Liver (tissue), 9 donors: Measurements from ENCODE around the gene C2orf66. TPM values are rescaled to one million over a fixed set of nuclear protein-coding genes. Genes with fewer than 3 reads are reported as not detected.

Source experiments
- DNase-seq: peaks from one replicate; pipeline ENCODE4 v3.0.0-alpha.2; 2017; ENCODE audit warnings: low spot score
- H3K27ac ChIP-seq, 2 donors: one replicate each; pipeline ENCODE4 v1.7.0; 2013; ENCODE audit warnings: inconsistent platforms in 2 of 2, low read length in 2 of 2, control low read depth in 1 of 2, low read depth in 1 of 2, mild to moderate bottlenecking in 1 of 2
- H3K27me3 ChIP-seq, 4 donors: one replicate each; pipeline versions ENCODE4 v1.6.1 to v1.7.0; 2013; ENCODE audit warnings: low read length in 3 of 4, inconsistent platforms in 1 of 4, mild to moderate bottlenecking in 1 of 4, moderate library complexity in 1 of 4; ENCODE audit not compliant: control insufficient read depth in 4 of 4, insufficient read depth in 4 of 4
- H3K36me3 ChIP-seq, 4 donors: one replicate each; pipeline versions ENCODE4 v1.6.1 to v1.7.0; 2013; ENCODE audit warnings: low read length in 3 of 4, mild to moderate bottlenecking in 3 of 4, low read depth in 1 of 4, moderate library complexity in 1 of 4; ENCODE audit not compliant: control insufficient read depth in 4 of 4, insufficient read depth in 3 of 4
- H3K4me1 ChIP-seq, 4 donors: one replicate each; pipeline versions ENCODE4 v1.6.1 to v1.7.0; 2013; ENCODE audit warnings: low read length in 3 of 4, mild to moderate bottlenecking in 3 of 4, moderate library complexity in 1 of 4; ENCODE audit not compliant: control insufficient read depth in 4 of 4, insufficient read depth in 4 of 4
- H3K4me3 ChIP-seq, 3 donors: one replicate each; pipeline versions ENCODE4 v1.6.1 to v1.7.0; 2013; ENCODE audit warnings: low read length in 3 of 3, control low read depth in 1 of 3, low read depth in 1 of 3, mild to moderate bottlenecking in 1 of 3
- H3K9ac ChIP-seq, 2 donors: one replicate each; pipeline ENCODE4 v1.7.0; 2013; ENCODE audit warnings: low read length in 2 of 2, mild to moderate bottlenecking in 2 of 2, moderate library complexity in 2 of 2, control low read depth in 1 of 2, low read depth in 1 of 2
- H3K9me3 ChIP-seq, 4 donors: one replicate each; pipeline versions ENCODE4 v1.6.1 to v1.7.0; 2013; ENCODE audit warnings: low read length in 3 of 4; ENCODE audit not compliant: control insufficient read depth in 4 of 4
- EGR1 ChIP-seq, 2 donors: IDR thresholded peaks; 2 replicates each; pipeline ENCODE4 v1.6.1; 2016 to 2018; ENCODE audit warnings: antibody characterized with exemption in 2 of 2, low read depth in 2 of 2
- GABPA ChIP-seq, 2 donors: IDR thresholded peaks in 1 of 2; conservative IDR thresholded peaks in 1 of 2; 2 replicates each; pipeline ENCODE4 v1.6.1; 2016; ENCODE audit warnings: antibody characterized with exemption in 2 of 2, mild to moderate bottlenecking in 1 of 2, moderate library complexity in 1 of 2
- HNF4A ChIP-seq, 2 donors: conservative IDR thresholded peaks; 2 replicates each; pipeline ENCODE4 v1.6.1; 2016; ENCODE audit warnings: antibody characterized with exemption in 2 of 2, mild to moderate bottlenecking in 2 of 2
- HNF4G ChIP-seq: IDR thresholded peaks from 2 replicates; pipeline ENCODE4 v1.6.1; 2016; ENCODE audit warnings: antibody characterized with exemption
- JUND ChIP-seq, 2 donors: IDR thresholded peaks; 2 replicates each; pipeline ENCODE4 v1.6.1; 2016; ENCODE audit warnings: antibody characterized with exemption in 2 of 2
- NR2F2 ChIP-seq: IDR thresholded peaks from 2 replicates; pipeline ENCODE4 v1.6.1; 2016; ENCODE audit warnings: antibody characterized with exemption
- RAD21 ChIP-seq, 2 donors: IDR thresholded peaks; 2 replicates each; pipeline ENCODE4 v1.6.1; 2016; ENCODE audit warnings: antibody characterized with exemption in 2 of 2, mild to moderate bottlenecking in 2 of 2
- RXRA ChIP-seq, 2 donors: IDR thresholded peaks; 2 replicates each; pipeline ENCODE4 v1.6.1; 2017 to 2018; ENCODE audit warnings: antibody characterized with exemption in 2 of 2, mild to moderate bottlenecking in 1 of 2
- SP1 ChIP-seq: IDR thresholded peaks from 2 replicates; pipeline ENCODE4 v1.6.1; 2018; ENCODE audit warnings: antibody characterized with exemption, mild to moderate bottlenecking
- TAF1 ChIP-seq: conservative IDR thresholded peaks from 2 replicates; pipeline ENCODE4 v1.6.1; 2016; ENCODE audit warnings: antibody characterized with exemption, mild to moderate bottlenecking
- YY1 ChIP-seq: IDR thresholded peaks from 2 replicates; pipeline ENCODE4 v1.6.1; 2016; ENCODE audit warnings: antibody characterized with exemption, mild to moderate bottlenecking
- WGBS: extraction: QIAGEN DNeasy Blood & Tissue Kit; methylation state at CpG from one replicate; pipeline ENCODE4 v1.1.7; 2013; 5-methylcytosine and 5-hydroxymethylcytosine counted together
- polyA plus RNA-seq, 2 donors: library from polyadenylated mRNA; stranded (reverse) in 1 of 2; unstranded in 1 of 2; fragments of 200-250 nt in 1 of 2; fragments of >200 nt in 1 of 2; fragmentation: Nextera tagmentation in 1 of 2; extraction: Ambion mirVana in 1 of 2; gene quantifications; one replicate each; pipeline versions ENCODE4 v1.2.1 to v1.2.3, GENCODE V29; 2013 to 2015
- total RNA-seq, 2 donors: library from RNA; depleted of rRNA; stranded (reverse); fragments of >200 nt; gene quantifications; one replicate each; pipeline ENCODE4 v1.2.3, GENCODE V29; 2014
- TF ChIP-seq, protein P1 (sequence below): fragments of 150-350 bp; IDR thresholded peaks from 2 replicates; pipeline ENCODE4 v1.5.1; 2017; ENCODE audit warnings: improper control_type of control experiment, low read depth, low read length; ENCODE audit not compliant: missing input control
- TF ChIP-seq, protein P2 (sequence below): IDR thresholded peaks from 2 replicates; pipeline ENCODE4 v1.6.1; 2016; ENCODE audit warnings: antibody characterized with exemption
- TF ChIP-seq, protein P3 (sequence below): IDR thresholded peaks from 2 replicates; pipeline ENCODE4 v1.6.1; 2016; ENCODE audit warnings: antibody characterized with exemption
- TF ChIP-seq, protein P4 (sequence below): IDR thresholded peaks from 2 replicates; pipeline ENCODE4 v1.6.1; 2016; ENCODE audit warnings: antibody characterized with exemption, mild to moderate bottlenecking
- TF ChIP-seq, protein P5 (sequence below): IDR thresholded peaks from 2 replicates; pipeline ENCODE4 v1.6.1; 2016; ENCODE audit warnings: antibody characterized with exemption
- donor health status: healthy.
- donor health status: healthy.
- donor health status: healthy.
- donor health status: healthy.
- donor health status: healthy.

The C2orf66 gene
- total and polyA plus RNA-seq, 4 donors, result not detected

DNA sequence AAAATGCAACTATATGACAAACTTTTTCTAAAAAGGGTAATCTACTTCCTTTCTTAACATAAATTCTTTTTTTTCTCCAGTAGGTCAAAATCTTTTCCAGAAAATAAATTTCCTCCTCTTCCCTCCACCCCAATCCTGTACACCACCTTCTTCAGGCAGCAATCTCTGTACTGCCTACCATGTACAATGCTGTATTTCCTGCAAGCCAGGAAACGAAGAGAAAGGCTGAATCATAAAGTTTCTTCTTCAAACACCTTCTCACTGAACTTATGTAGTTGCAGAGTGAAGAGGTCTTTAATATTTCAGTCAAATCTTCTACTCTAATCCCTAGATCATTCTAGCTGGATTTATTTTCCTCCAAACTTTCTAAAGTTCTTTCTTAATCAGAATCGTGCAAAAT, 18.2 kb upstream of the C2orf66 start:
- Histone ChIP-seq H3K27me3 (no peaks in the 10 kb centered on the region), H3K9me3 (no peaks in the 10 kb centered on the region), H3K4me1 (no peaks in the 10 kb centered on the region), H3K36me3 (no peaks in the 10 kb centered on the region), H3K4me3 (no peak overlapping the region), H3K27ac (no peak overlapping the region), H3K9ac (no peak overlapping the region)
- TF ChIP-seq, protein P1, sequence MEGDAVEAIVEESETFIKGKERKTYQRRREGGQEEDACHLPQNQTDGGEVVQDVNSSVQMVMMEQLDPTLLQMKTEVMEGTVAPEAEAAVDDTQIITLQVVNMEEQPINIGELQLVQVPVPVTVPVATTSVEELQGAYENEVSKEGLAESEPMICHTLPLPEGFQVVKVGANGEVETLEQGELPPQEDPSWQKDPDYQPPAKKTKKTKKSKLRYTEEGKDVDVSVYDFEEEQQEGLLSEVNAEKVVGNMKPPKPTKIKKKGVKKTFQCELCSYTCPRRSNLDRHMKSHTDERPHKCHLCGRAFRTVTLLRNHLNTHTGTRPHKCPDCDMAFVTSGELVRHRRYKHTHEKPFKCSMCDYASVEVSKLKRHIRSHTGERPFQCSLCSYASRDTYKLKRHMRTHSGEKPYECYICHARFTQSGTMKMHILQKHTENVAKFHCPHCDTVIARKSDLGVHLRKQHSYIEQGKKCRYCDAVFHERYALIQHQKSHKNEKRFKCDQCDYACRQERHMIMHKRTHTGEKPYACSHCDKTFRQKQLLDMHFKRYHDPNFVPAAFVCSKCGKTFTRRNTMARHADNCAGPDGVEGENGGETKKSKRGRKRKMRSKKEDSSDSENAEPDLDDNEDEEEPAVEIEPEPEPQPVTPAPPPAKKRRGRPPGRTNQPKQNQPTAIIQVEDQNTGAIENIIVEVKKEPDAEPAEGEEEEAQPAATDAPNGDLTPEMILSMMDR, result no peak
- TF ChIP-seq NR2F2 (no peak), SP1 (no peak), RAD21 (IDR thresholded peaks at IDR 0.05) (no peak), RXRA (IDR thresholded peaks at IDR 0.05) (no peak), YY1 (no peak), GABPA (IDR thresholded peaks at IDR 0.05 in 1 of 2, conservative IDR thresholded peaks at IDR 0.05 in 1 of 2) (no peak), TAF1 (no peak), HNF4A (conservative IDR thresholded peaks at IDR 0.05) (no peak), HNF4G (no peak), EGR1 (IDR thresholded peaks at IDR 0.05; ENCODE audit: low read depth in 2 of 2) (no peak), JUND (IDR thresholded peaks at IDR 0.05) (no peak)
- TF ChIP-seq, protein P2, sequence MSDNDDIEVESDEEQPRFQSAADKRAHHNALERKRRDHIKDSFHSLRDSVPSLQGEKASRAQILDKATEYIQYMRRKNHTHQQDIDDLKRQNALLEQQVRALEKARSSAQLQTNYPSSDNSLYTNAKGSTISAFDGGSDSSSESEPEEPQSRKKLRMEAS, result no peak
- TF ChIP-seq, protein P3, sequence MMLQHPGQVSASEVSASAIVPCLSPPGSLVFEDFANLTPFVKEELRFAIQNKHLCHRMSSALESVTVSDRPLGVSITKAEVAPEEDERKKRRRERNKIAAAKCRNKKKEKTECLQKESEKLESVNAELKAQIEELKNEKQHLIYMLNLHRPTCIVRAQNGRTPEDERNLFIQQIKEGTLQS, result no peak
- TF ChIP-seq, protein P4, sequence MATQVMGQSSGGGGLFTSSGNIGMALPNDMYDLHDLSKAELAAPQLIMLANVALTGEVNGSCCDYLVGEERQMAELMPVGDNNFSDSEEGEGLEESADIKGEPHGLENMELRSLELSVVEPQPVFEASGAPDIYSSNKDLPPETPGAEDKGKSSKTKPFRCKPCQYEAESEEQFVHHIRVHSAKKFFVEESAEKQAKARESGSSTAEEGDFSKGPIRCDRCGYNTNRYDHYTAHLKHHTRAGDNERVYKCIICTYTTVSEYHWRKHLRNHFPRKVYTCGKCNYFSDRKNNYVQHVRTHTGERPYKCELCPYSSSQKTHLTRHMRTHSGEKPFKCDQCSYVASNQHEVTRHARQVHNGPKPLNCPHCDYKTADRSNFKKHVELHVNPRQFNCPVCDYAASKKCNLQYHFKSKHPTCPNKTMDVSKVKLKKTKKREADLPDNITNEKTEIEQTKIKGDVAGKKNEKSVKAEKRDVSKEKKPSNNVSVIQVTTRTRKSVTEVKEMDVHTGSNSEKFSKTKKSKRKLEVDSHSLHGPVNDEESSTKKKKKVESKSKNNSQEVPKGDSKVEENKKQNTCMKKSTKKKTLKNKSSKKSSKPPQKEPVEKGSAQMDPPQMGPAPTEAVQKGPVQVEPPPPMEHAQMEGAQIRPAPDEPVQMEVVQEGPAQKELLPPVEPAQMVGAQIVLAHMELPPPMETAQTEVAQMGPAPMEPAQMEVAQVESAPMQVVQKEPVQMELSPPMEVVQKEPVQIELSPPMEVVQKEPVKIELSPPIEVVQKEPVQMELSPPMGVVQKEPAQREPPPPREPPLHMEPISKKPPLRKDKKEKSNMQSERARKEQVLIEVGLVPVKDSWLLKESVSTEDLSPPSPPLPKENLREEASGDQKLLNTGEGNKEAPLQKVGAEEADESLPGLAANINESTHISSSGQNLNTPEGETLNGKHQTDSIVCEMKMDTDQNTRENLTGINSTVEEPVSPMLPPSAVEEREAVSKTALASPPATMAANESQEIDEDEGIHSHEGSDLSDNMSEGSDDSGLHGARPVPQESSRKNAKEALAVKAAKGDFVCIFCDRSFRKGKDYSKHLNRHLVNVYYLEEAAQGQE, result no peak
- TF ChIP-seq, protein P5, sequence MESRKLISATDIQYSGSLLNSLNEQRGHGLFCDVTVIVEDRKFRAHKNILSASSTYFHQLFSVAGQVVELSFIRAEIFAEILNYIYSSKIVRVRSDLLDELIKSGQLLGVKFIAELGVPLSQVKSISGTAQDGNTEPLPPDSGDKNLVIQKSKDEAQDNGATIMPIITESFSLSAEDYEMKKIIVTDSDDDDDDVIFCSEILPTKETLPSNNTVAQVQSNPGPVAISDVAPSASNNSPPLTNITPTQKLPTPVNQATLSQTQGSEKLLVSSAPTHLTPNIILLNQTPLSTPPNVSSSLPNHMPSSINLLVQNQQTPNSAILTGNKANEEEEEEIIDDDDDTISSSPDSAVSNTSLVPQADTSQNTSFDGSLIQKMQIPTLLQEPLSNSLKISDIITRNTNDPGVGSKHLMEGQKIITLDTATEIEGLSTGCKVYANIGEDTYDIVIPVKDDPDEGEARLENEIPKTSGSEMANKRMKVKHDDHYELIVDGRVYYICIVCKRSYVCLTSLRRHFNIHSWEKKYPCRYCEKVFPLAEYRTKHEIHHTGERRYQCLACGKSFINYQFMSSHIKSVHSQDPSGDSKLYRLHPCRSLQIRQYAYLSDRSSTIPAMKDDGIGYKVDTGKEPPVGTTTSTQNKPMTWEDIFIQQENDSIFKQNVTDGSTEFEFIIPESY, result no peak
- DNase-seq, result no peak
- WGBS, result 75% methylated on average over 2 of the region's 2 CpGs
